ENCODE measurements around the gene MARS1.

The MARS1 gene

GRCh38 chr12:57564178-57564740 is 76.4 kb downstream of the MARS1 start:
- no peak for TF ChIP-seq TAF1 (IDR thresholded peaks at IDR 0.05; ENCODE audit: borderline replicate concordance, insufficient read depth, low read length)
- TF ChIP-seq FOXP2 (optimal IDR thresholded peaks at IDR 0.05; ENCODE audit: borderline replicate concordance, extremely low read depth, extremely low read length, insufficient read depth): no peak
- no peak for TF ChIP-seq SIN3A (IDR thresholded peaks at IDR 0.05; ENCODE audit: borderline replicate concordance, insufficient read depth, low read length)
- TF ChIP-seq, protein P1, sequence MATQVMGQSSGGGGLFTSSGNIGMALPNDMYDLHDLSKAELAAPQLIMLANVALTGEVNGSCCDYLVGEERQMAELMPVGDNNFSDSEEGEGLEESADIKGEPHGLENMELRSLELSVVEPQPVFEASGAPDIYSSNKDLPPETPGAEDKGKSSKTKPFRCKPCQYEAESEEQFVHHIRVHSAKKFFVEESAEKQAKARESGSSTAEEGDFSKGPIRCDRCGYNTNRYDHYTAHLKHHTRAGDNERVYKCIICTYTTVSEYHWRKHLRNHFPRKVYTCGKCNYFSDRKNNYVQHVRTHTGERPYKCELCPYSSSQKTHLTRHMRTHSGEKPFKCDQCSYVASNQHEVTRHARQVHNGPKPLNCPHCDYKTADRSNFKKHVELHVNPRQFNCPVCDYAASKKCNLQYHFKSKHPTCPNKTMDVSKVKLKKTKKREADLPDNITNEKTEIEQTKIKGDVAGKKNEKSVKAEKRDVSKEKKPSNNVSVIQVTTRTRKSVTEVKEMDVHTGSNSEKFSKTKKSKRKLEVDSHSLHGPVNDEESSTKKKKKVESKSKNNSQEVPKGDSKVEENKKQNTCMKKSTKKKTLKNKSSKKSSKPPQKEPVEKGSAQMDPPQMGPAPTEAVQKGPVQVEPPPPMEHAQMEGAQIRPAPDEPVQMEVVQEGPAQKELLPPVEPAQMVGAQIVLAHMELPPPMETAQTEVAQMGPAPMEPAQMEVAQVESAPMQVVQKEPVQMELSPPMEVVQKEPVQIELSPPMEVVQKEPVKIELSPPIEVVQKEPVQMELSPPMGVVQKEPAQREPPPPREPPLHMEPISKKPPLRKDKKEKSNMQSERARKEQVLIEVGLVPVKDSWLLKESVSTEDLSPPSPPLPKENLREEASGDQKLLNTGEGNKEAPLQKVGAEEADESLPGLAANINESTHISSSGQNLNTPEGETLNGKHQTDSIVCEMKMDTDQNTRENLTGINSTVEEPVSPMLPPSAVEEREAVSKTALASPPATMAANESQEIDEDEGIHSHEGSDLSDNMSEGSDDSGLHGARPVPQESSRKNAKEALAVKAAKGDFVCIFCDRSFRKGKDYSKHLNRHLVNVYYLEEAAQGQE (IDR thresholded peaks at IDR 0.05; ENCODE audit: insufficient read depth in 1 of 2, low read depth in 2 of 2, low read length in 2 of 2): no peak
- no peak for TF ChIP-seq POLR2AphosphoS5 (IDR thresholded peaks at IDR 0.05; ENCODE audit: low read depth, low read length)
